ENCODE results near the gene USB1. TPM values are rescaled to one million over a fixed set of nuclear protein-coding genes. Genes with fewer than 3 reads are reported as not detected.

The USB1 gene
- total RNA-seq, 1 experiment from 2014 or later: 18.7 TPM

- TF ChIP-seq EZH2phosphoT487 (IDR thresholded peaks at IDR 0.05; ENCODE audit: borderline replicate concordance, low read length): no peak
- TF ChIP-seq, protein P1, sequence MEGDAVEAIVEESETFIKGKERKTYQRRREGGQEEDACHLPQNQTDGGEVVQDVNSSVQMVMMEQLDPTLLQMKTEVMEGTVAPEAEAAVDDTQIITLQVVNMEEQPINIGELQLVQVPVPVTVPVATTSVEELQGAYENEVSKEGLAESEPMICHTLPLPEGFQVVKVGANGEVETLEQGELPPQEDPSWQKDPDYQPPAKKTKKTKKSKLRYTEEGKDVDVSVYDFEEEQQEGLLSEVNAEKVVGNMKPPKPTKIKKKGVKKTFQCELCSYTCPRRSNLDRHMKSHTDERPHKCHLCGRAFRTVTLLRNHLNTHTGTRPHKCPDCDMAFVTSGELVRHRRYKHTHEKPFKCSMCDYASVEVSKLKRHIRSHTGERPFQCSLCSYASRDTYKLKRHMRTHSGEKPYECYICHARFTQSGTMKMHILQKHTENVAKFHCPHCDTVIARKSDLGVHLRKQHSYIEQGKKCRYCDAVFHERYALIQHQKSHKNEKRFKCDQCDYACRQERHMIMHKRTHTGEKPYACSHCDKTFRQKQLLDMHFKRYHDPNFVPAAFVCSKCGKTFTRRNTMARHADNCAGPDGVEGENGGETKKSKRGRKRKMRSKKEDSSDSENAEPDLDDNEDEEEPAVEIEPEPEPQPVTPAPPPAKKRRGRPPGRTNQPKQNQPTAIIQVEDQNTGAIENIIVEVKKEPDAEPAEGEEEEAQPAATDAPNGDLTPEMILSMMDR (conservative IDR thresholded peaks at IDR 0.05; ENCODE audit: low read depth, low read length): no peak
- no peak for TF ChIP-seq EZH2 (IDR thresholded peaks at IDR 0.05; ENCODE audit: low read length, unreplicated experiment)
- Histone ChIP-seq H3K9me3 (ENCODE audit: low read length) (no peaks in the 10 kb centered on the region), H3K79me2 (ENCODE audit: low read length) (no peaks in the 10 kb centered on the region), H3F3A (ENCODE audit: low read length, unreplicated experiment) (no peaks in the 10 kb centered on the region), H3K36me3 (ENCODE audit: low read depth, low read length) (no peaks in the 10 kb centered on the region), H2AFZ (ENCODE audit: low read length) (no peak overlapping the region), H3K4me2 (ENCODE audit: low read length) (no peak overlapping the region), H3K9ac (ENCODE audit: low read length) (no peak overlapping the region), H3K4me3 (ENCODE audit: low read length) (no peak overlapping the region), H3K27me3 (ENCODE audit: low read length) (no peaks in the 10 kb centered on the region), H4K20me1 (ENCODE audit: low read length) (no peaks in the 10 kb centered on the region), H3K9me2 (replicated peaks; ENCODE audit: low read length) (no peaks in the 10 kb centered on the region), H3K27ac (ENCODE audit: low read length) (no peak overlapping the region), H3K4me1 (ENCODE audit: insufficient read depth, low read length) (no peaks in the 10 kb centered on the region)
- BruUV-seq (replicated peaks): no TSS peak
- ChIA-PET CTCF (no interaction called here), POLR2A (ENCODE audit: unreplicated experiment) (no interaction called here)
- intact Hi-C loops (cut with micrococcal nuclease): no loop called here
- no peak for ATAC-seq
- no peak for DNase-seq
These were observed 40.3 kb upstream of the USB1 start for GRCh38 chr16:57960826-57961472.

DNA sequence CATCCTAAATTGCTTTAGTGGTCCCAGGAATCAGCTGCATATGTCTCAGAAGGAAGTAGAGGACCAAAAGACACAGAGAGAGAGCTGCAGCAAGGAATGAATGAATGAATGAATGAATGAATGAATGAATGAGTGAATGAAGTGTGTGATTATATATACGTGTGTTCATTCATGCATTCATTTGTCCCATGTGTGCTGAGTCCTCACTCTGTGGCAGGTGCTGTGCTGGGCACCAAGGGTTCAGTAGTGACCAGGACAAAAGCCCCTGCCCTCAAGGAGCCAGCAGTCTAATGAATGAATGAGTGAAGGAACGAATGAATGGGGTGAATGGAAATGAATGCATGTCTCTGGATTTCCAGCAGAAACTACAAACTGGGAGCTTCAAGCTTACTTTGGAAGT lies 39.7 kb upstream of the USB1 start:
- no peaks in the 10 kb centered on the region for H3K9me3 ChIP-seq (ENCODE audit: low read length)
- no peak overlapping the region for H2AFZ ChIP-seq (ENCODE audit: low read length)
- ChIA-PET CTCF (no interaction called here), POLR2A (ENCODE audit: unreplicated experiment) (no interaction called here)
- H3K9me2 ChIP-seq (replicated peaks; ENCODE audit: low read length): no peaks in the 10 kb centered on the region
- ATAC-seq (no peak), DNase-seq (no peak)
- no peaks in the 10 kb centered on the region for H3K36me3 ChIP-seq (ENCODE audit: low read depth, low read length)
- no peaks in the 10 kb centered on the region for H3K79me2 ChIP-seq (ENCODE audit: low read length)
- no peaks in the 10 kb centered on the region for H3K27me3 ChIP-seq (ENCODE audit: low read length)
- no peak overlapping the region for H3K4me2 ChIP-seq (ENCODE audit: low read length)
- intact Hi-C loops (cut with micrococcal nuclease): no loop called here
- H3K27ac ChIP-seq (ENCODE audit: low read length): no peak overlapping the region
- no peak overlapping the region for H3K9ac ChIP-seq (ENCODE audit: low read length)
- H3K4me3 ChIP-seq (ENCODE audit: low read length): no peak overlapping the region
- BruUV-seq (replicated peaks): no TSS peak
- H4K20me1 ChIP-seq (ENCODE audit: low read length): no peaks in the 10 kb centered on the region
- no peaks in the 10 kb centered on the region for H3K4me1 ChIP-seq (ENCODE audit: insufficient read depth, low read length)
- H3F3A ChIP-seq (ENCODE audit: low read length, unreplicated experiment): no peaks in the 10 kb centered on the region
- TF ChIP-seq EZH2phosphoT487 (IDR thresholded peaks at IDR 0.05; ENCODE audit: borderline replicate concordance, low read length): no peak
- TF ChIP-seq, protein P1 (conservative IDR thresholded peaks at IDR 0.05; ENCODE audit: low read depth, low read length): no peak
- TF ChIP-seq EZH2 (IDR thresholded peaks at IDR 0.05; ENCODE audit: low read length, unreplicated experiment): no peak

DNA sequence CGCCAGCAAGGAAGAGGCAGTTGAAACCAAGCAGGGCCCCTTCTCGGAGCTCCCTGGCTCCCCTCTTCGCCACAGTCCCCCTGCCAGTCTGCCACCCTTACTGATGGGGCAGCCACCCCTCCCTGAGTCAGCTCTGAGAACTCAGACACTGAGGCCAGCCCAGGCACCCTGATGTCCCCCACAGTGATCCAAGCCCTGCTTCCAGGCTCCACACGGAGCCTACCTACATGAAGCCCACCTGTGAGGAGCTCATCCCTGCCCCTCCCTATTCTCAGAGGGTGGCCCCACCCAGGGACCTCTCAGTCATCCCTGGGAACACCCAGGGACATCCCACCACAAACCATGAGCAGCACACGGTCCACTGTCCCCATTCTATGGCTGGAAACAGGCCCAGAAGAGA lies 39.2 kb upstream of the USB1 start:
- H3K4me3 ChIP-seq (ENCODE audit: low read length): no peak overlapping the region
- no peaks in the 10 kb centered on the region for H3F3A ChIP-seq (ENCODE audit: low read length, unreplicated experiment)
- ChIA-PET CTCF (no interaction called here), POLR2A (ENCODE audit: unreplicated experiment) (no interaction called here)
- H3K4me1 ChIP-seq (ENCODE audit: insufficient read depth, low read length): no peaks in the 10 kb centered on the region
- no TSS peak for BruUV-seq (replicated peaks)
- H3K36me3 ChIP-seq (ENCODE audit: low read depth, low read length): no peaks in the 10 kb centered on the region
- no peaks in the 10 kb centered on the region for H4K20me1 ChIP-seq (ENCODE audit: low read length)
- H3K27me3 ChIP-seq (ENCODE audit: low read length): no peaks in the 10 kb centered on the region
- TF ChIP-seq, protein P1 (conservative IDR thresholded peaks at IDR 0.05; ENCODE audit: low read depth, low read length): no peak
- TF ChIP-seq EZH2 (IDR thresholded peaks at IDR 0.05; ENCODE audit: low read length, unreplicated experiment): no peak
- TF ChIP-seq EZH2phosphoT487 (IDR thresholded peaks at IDR 0.05; ENCODE audit: borderline replicate concordance, low read length): no peak
- H2AFZ ChIP-seq (ENCODE audit: low read length): no peak overlapping the region
- no peak overlapping the region for H3K4me2 ChIP-seq (ENCODE audit: low read length)
- H3K79me2 ChIP-seq (ENCODE audit: low read length): no peaks in the 10 kb centered on the region
- H3K27ac ChIP-seq (ENCODE audit: low read length): no peak overlapping the region
- no peak for DNase-seq
- H3K9me2 ChIP-seq (replicated peaks; ENCODE audit: low read length): no peaks in the 10 kb centered on the region
- no peak for ATAC-seq
- H3K9me3 ChIP-seq (ENCODE audit: low read length): no peaks in the 10 kb centered on the region
- H3K9ac ChIP-seq (ENCODE audit: low read length): no peak overlapping the region
- intact Hi-C loops (cut with micrococcal nuclease): no loop called here
